Measurements from ENCODE around the gene RFC2. TPM values are rescaled to one million over a fixed set of nuclear protein-coding genes. Genes with fewer than 3 reads are reported as not detected.

Gene RFC2
- total and polyA plus RNA-seq, 10 of the 15 experiments (the other 5 are each of a cell fraction or from before 2014, with no cell fraction given), result 25.8 to 145 (median 90.9) TPM

- Histone ChIP-seq H3K27ac (ENCODE audit: control insufficient read depth, insufficient read depth) (peak overlapping the region; percentile 61), H3K36me3 (ENCODE audit: control insufficient read depth in 2 of 2, insufficient read depth in 2 of 2, low read length in 1 of 2) (peaks cover 0 to 5% of the 10 kb centered on the region in 2 experiments; a peak in 2 of 4 replicates), H2AFZ (ENCODE audit: control insufficient read depth, low read depth, low read length) (peak overlapping the region; percentile 10; the same call in 1 of the 2 replicates), H3K9ac (ENCODE audit: control insufficient read depth, insufficient read depth, low read length) (peak overlapping the region; percentile 41), H3K79me2 (ENCODE audit: control insufficient read depth, insufficient read depth, low read length) (peaks cover 90% of the 10 kb centered on the region), H3K4me3 (peak overlapping the region; percentile 97), H3K4me2 (ENCODE audit: control insufficient read depth, insufficient read depth) (peak overlapping the region; percentile 85), H3K9me3 (replicated peaks; ENCODE audit: control insufficient read depth, insufficient read depth, low read length) (no peaks in the 10 kb centered on the region; the same call in 2 of the 3 replicates), H3K27me3 (replicated peaks in 1 of 2; ENCODE audit: control insufficient read depth in 2 of 2, insufficient read depth in 2 of 2, low read length in 1 of 2) (no peaks in the 10 kb centered on the region), H3K4me1 (ENCODE audit: control insufficient read depth, insufficient read depth, low read length) (peaks cover 33% of the 10 kb centered on the region), H4K20me1 (ENCODE audit: control insufficient read depth, insufficient read depth) (peaks cover 3% of the 10 kb centered on the region; the same call in 1 of the 2 replicates)
- CTCF ChIA-PET, result interaction anchor here (0.8 to 9.2 kb wide), 14 partner anchors 12 to 108 kb away, joined by 3 to 93 read pairs (median 8); partner anchors contain the start of gene LAT2
- intact Hi-C loops (cut with micrococcal nuclease; ENCODE audit: unreplicated experiment) (loop anchor here (1.0 kb wide), 1 partner anchor 39 kb away; the partner anchor contains the start of gene RFC2), in situ Hi-C loops (cut with MboI) (no loop called here)
- DNase-seq (ENCODE audit: low read depth, low spot score), result no peak
- POLR2A ChIA-PET, result interaction anchor here (0.6 to 2.3 kb wide), 15 partner anchors 10 to 682 kb away, joined by 3 to 18 read pairs (median 4); partner anchors contain the start of gene LAT2
- 46% methylated on average over 18 of the region's 18 CpGs for WGBS (ENCODE audit: insufficient coverage, insufficient replicate concordance, low lambda C conversion rate, missing lambda C conversion rate)
- TSS peak; percentile 20 for BruUV-seq (replicated peaks)
- SMC1A ChIA-PET (ENCODE audit: uncharacterized antibody, unreplicated experiment), result interaction anchor here (0.6 to 12.0 kb wide), 17 partner anchors 9 to 564 kb away, joined by 3 to 285 read pairs (median 6); partner anchors contain the start of genes LAT2 and RFC2
- RAD21 ChIA-PET (ENCODE audit: unreplicated experiment), result interaction anchor here (0.7 to 12.0 kb wide), 16 partner anchors 12 to 108 kb away, joined by 3 to 169 read pairs (median 6); no protein-coding TSS in a partner anchor
- no peak for FAIRE-seq
- peak; percentile 42 for ATAC-seq
- no peak for TF ChIP-seq ZNF24 (IDR thresholded peaks at IDR 0.05)
- no peak for TF ChIP-seq IRF4 (IDR thresholded peaks at IDR 0.05; ENCODE audit: low read depth, low read length)
- TF ChIP-seq ZNF622 (IDR thresholded peaks at IDR 0.05), result no peak
- no peak for TF ChIP-seq SMAD1 (IDR thresholded peaks at IDR 0.05; ENCODE audit: low read depth, partially characterized antibody)
- no peak for TF ChIP-seq BCLAF1 (IDR thresholded peaks at IDR 0.05)
- TF ChIP-seq BACH1 (IDR thresholded peaks at IDR 0.05; ENCODE audit: borderline replicate concordance), result no peak
- TF ChIP-seq IKZF2 (IDR thresholded peaks at IDR 0.05), result peak; percentile 28 to 31; a peak in 1 of 4 replicates
- no peak for TF ChIP-seq ZBED1 (IDR thresholded peaks at IDR 0.05; ENCODE audit: borderline replicate concordance)
- TF ChIP-seq ZBTB4 (CRISPR knock-in tag; IDR thresholded peaks at IDR 0.05), result no peak
- TF ChIP-seq BMI1 (IDR thresholded peaks at IDR 0.05; ENCODE audit: borderline replicate concordance), result no peak
- TF ChIP-seq SP1 (IDR thresholded peaks at IDR 0.05; ENCODE audit: low read depth, low read length), result no peak
- no peak for TF ChIP-seq CHD4 (IDR thresholded peaks at IDR 0.05)
- no peak for TF ChIP-seq ZBTB33 (IDR thresholded peaks at IDR 0.05)
- TF ChIP-seq CHD2 (IDR thresholded peaks at IDR 0.05; ENCODE audit: borderline replicate concordance, low read depth, low read length), result no peak
- TF ChIP-seq PML (IDR thresholded peaks at IDR 0.05; ENCODE audit: low read length), result no peak
- TF ChIP-seq CBFB (IDR thresholded peaks at IDR 0.05; ENCODE audit: low read depth), result no peak
These were observed 38.8 kb upstream of the RFC2 start for GRCh38 chr7:74292757-74293576.
